ENCODE measurements around the gene ATP6V1G3. TPM values are rescaled to one million over a fixed set of nuclear protein-coding genes. Genes with fewer than 3 reads are reported as not detected.
"Not testable (repeated sequence)": the region's sequence is repeated elsewhere in the genome, so short reads cannot be mapped to it uniquely, and the experiment has no call there.

The ATP6V1G3 gene
- total RNA-seq, 4 donors from 2014 or later: not detected

- 83% methylated on average over 1 of the region's 1 CpG; no CpG with 5 or more reads in 1 of the 2 donors for WGBS, 2 donors (ENCODE audit: low coverage in 1 of 2)
- no peak for ATAC-seq
Observed at GRCh38 chr1:198483006-198483405, 57.5 kb downstream of the ATP6V1G3 start.

DNA sequence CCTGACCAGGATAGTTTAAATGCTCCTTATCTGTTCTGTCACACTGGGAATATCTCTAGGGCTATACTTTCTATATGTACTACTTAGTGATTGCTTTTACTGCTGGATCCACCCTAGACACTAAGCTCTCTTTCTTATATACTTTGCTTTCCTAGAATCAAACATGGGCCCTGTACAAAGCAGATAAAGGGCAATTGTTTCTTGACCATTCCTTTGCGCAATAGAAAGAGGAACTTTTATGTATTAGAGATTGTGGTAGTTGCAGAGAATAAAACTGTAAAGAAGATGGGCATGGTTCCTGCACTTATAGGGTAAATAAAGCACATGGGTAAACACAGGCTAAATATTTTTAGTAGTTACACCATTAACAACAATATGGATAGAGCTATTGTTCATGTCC is 58.8 kb downstream of the ATP6V1G3 start:
- no peaks in the 10 kb centered on the region for H3K4me1 ChIP-seq
- no peaks in the 10 kb centered on the region for H3K27me3 ChIP-seq
- WGBS, 2 donors (ENCODE audit: low coverage in 1 of 2): 71 to 88% methylated on average over 1 of the region's 1 CpG
- no peak for ATAC-seq
- H3K4me3 ChIP-seq: no peak overlapping the region
- TF ChIP-seq EP300 (IDR thresholded peaks at IDR 0.05): no peak
- H3K9me3 ChIP-seq: no peaks in the 10 kb centered on the region
- no peaks in the 10 kb centered on the region for H3K36me3 ChIP-seq
- no peak overlapping the region for H3K27ac ChIP-seq

More at GRCh38 chr1:198483006-198483405, 57.5 kb downstream of the ATP6V1G3 start:
- Histone ChIP-seq H3K4me3 (no peak overlapping the region), H3K4me1 (no peaks in the 10 kb centered on the region), H3K36me3 (no peaks in the 10 kb centered on the region), H3K27me3 (no peaks in the 10 kb centered on the region), H3K27ac (no peak overlapping the region), H3K9me3 (no peaks in the 10 kb centered on the region)
- TF ChIP-seq CTCF (IDR thresholded peaks at IDR 0.05) (no peak), EP300 (IDR thresholded peaks at IDR 0.05) (no peak), POLR2AphosphoS5 (IDR thresholded peaks at IDR 0.05) (no peak), POLR2A (IDR thresholded peaks at IDR 0.05) (no peak)

GRCh38 chr1:198480876-198481275 is 59.6 kb downstream of the ATP6V1G3 start:
- no peak for ATAC-seq
- Histone ChIP-seq H3K9me3 (no peaks in the 10 kb centered on the region), H3K27ac (no peak overlapping the region), H3K36me3 (no peaks in the 10 kb centered on the region), H3K27me3 (no peaks in the 10 kb centered on the region), H3K4me3 (no peak overlapping the region), H3K4me1 (no peaks in the 10 kb centered on the region)
- WGBS, 2 donors (ENCODE audit: low coverage in 1 of 2): 69% methylated on average over 2 of the region's 2 CpGs; no CpG with 5 or more reads in 1 of the 2 donors
- TF ChIP-seq POLR2A (IDR thresholded peaks at IDR 0.05) (no peak), POLR2AphosphoS5 (IDR thresholded peaks at IDR 0.05) (no peak)

DNA sequence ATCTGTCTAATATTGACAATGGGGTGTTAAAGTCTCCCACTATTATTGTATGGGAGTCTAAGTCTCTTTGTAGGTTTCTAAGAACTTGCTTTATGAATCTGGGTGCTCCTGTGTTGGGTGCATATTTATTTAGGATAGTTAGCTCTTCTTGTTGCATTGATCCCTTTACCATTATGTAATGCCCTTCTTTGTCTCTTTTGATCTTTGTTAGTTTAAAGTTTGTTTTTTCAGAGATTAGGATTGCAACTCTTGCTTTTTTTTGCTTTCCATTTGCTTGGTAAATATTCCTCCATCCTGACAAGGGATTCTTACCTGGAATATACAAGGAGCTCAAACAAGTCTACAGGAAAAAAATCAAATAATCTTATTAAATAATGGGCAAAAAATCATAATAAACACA is 63.1 kb downstream of the ATP6V1G3 start:
- not testable (repeated sequence) for H3K9me3 ChIP-seq, ATAC-seq, H3K27ac ChIP-seq, H3K27me3 ChIP-seq, H3K4me1 ChIP-seq, H3K36me3 ChIP-seq, H3K4me3 ChIP-seq

Other genes starting within 250 kb of the ATP6V1G3 start
- gene PTPRC, start 98.4 kb upstream of the ATP6V1G3 start, total RNA-seq: 10 to 100 TPM in 2 of 4 donors, 1 to 10 TPM in 2; 5.0 to 31.9 (median 12.9) TPM

All from gastroesophageal sphincter (tissue), 4 donors.